K562 (cell line): ENCODE measurements around the gene SCAMP2. TPM values are rescaled to one million over a fixed set of nuclear protein-coding genes. Genes with fewer than 3 reads are reported as not detected.

Experiments used
- CTBP1 ChIP-seq: fragments of 450-650 bp; IDR thresholded peaks from 2 replicates; pipeline ENCODE4 v1.6.1; 2016; ENCODE audit warnings: borderline replicate concordance
- CXXC5 ChIP-seq: fragments of 250-450 bp; sonication (Bioruptor Pico); IDR thresholded peaks from 2 replicates; pipeline ENCODE4 v1.8.0; 2022; ENCODE audit warnings: inconsistent platforms, mild to moderate bottlenecking, moderate library complexity
- EGR1 ChIP-seq: fragments of 450-650 bp; conservative IDR thresholded peaks from 2 replicates; pipeline ENCODE4 v1.6.1; 2017; ENCODE audit warnings: mild to moderate bottlenecking
- FOXK2 ChIP-seq, 2 experiments: fragments of 450-650 bp; IDR thresholded peaks in 1 of 2; conservative IDR thresholded peaks in 1 of 2; 2 replicates each; pipeline ENCODE4 v1.6.1; 2016; ENCODE audit warnings: low read depth in 2 of 2, mild to moderate bottlenecking in 1 of 2
- HDAC6 ChIP-seq: IDR thresholded peaks from 2 replicates; pipeline ENCODE4 v1.6.1; 2012; ENCODE audit warnings: low read depth, mild to moderate bottlenecking, control low read depth, inconsistent platforms, low read length, moderate library complexity
- HNRNPUL1 ChIP-seq: fragments of 200-400 bp; formaldehyde crosslinking; IDR thresholded peaks from 2 replicates; pipeline ENCODE4 v1.6.1; 2017; ENCODE audit warnings: low read length
- JUND ChIP-seq, 2 experiments: IDR thresholded peaks; 2 replicates in 1 of 2; 3 replicates in 1 of 2; pipeline ENCODE4 v1.6.1; 2011; ENCODE audit warnings: borderline replicate concordance in 2 of 2, low read depth in 2 of 2, low read length in 2 of 2, improper control_type of control experiment in 1 of 2, missing biosample characterization in 1 of 2, missing genetic modification characterization in 1 of 2, missing genetic modification reagents in 1 of 2
- KDM1A ChIP-seq, 2 experiments: fragments of 450-650 bp; IDR thresholded peaks; 2 replicates each; pipeline ENCODE4 v1.6.1; 2016; ENCODE audit warnings: mild to moderate bottlenecking in 2 of 2
- LCOR ChIP-seq: sonication (generic); formaldehyde crosslinking; IDR thresholded peaks from 2 replicates; pipeline ENCODE4 v1.8.0; 2022; ENCODE audit warnings: mild to moderate bottlenecking, missing genetic modification reagents
- PHB ChIP-seq: fragments of 250-450 bp; sonication (Bioruptor Pico); IDR thresholded peaks from 2 replicates; pipeline ENCODE4 v1.5.0; 2021
- RBM22 ChIP-seq: fragments of 200-400 bp; formaldehyde crosslinking; IDR thresholded peaks from 2 replicates; pipeline ENCODE4 v1.6.1; 2018; ENCODE audit warnings: low read length, low read depth; ENCODE audit not compliant: poor library complexity, severe bottlenecking
- RERE ChIP-seq: sonication (generic); formaldehyde crosslinking; IDR thresholded peaks from 2 replicates; pipeline ENCODE4 v1.8.0; 2023; ENCODE audit warnings: missing genetic modification reagents, mild to moderate bottlenecking, borderline replicate concordance
- RREB1 ChIP-seq: fragments of 250-450 bp; sonication (Bioruptor Pico); IDR thresholded peaks from 2 replicates; pipeline ENCODE4 v1.4.0; 2020
- SOX6 ChIP-seq: fragments of 450-650 bp; IDR thresholded peaks from 2 replicates; pipeline ENCODE4 v1.6.1; 2014; ENCODE audit warnings: mild to moderate bottlenecking
- XRCC5 ChIP-seq: fragments of 200-400 bp; formaldehyde crosslinking; IDR thresholded peaks from 2 replicates; pipeline ENCODE4 v1.6.1; 2017; ENCODE audit warnings: low read depth, mild to moderate bottlenecking, low read length
- ZBTB17 ChIP-seq: fragments of 450-650 bp; formaldehyde crosslinking; IDR thresholded peaks from 2 replicates; pipeline ENCODE4 v1.4.0; 2020; ENCODE audit warnings: mild to moderate bottlenecking
- ZC3H11A ChIP-seq: IDR thresholded peaks from 2 replicates; pipeline ENCODE4 v1.6.1; 2012; ENCODE audit warnings: low read depth, low read length, improper control_type of control experiment
- ZNF707 ChIP-seq: fragments of 250-450 bp; sonication (Bioruptor Pico); conservative IDR thresholded peaks from 2 replicates; pipeline ENCODE4 v1.8.0; 2022; ENCODE audit warnings: inconsistent platforms, mild to moderate bottlenecking, moderate library complexity
- polyA plus RNA-seq, 8 experiments: library from polyadenylated mRNA; depleted of rRNA in 4 of 8; stranded (reverse) in 5 of 8; unstranded in 3 of 8; fragments of >200 nt; fragmentation: Nextera tagmentation in 2 of 8; fragmentation: Illumina TruSeq in 1 of 8; extraction: Ambion mirVana in 2 of 8; extraction: Trizol in 1 of 8; gene quantifications; 2 replicates each; pipeline versions ENCODE4 v1.2.1 to v1.2.3, GENCODE V29; 2011 to 2014; ENCODE audit warnings: inconsistent platforms in 1 of 8, missing spikeins in 1 of 8
- total RNA-seq, 7 experiments: library from RNA; depleted of rRNA in 6 of 7; stranded (reverse); fragments of >200 nt in 6 of 7; fragmentation: Illumina TruSeq in 2 of 7; extraction: Trizol in 2 of 7; gene quantifications; 2 replicates each; pipeline versions ENCODE4 v1.2.1 to v1.2.3, GENCODE V29; 2011 to 2021; ENCODE audit warnings: low replicate concordance in 1 of 7

SCAMP2 gene
- total and polyA plus RNA-seq, 9 of the 15 experiments (the other 6 are each of a cell fraction or from before 2014, with no cell fraction given), result 5.9 to 61.1 (median 20.1) TPM

GRCh38 chr15:74873756-74874424 is 725 bp upstream of the SCAMP2 start (continued):
- TF ChIP-seq RREB1 (CRISPR knock-in tag), result no peak
- no peak for TF ChIP-seq ZNF707 (CRISPR knock-in tag)
- TF ChIP-seq ZC3H11A, result no peak
- TF ChIP-seq PHB (CRISPR knock-in tag), result no peak
- peak; percentile 41; the same call in 1 of the 2 replicates for TF ChIP-seq CTBP1
- TF ChIP-seq HDAC6, result no peak
- TF ChIP-seq KDM1A (IDR thresholded peaks at IDR 0.05), result peak in 1 of 2 experiments; percentile 35; a peak in 1 of 4 replicates
- TF ChIP-seq RERE (CRISPR knock-in tag), result no peak
- no peak for TF ChIP-seq FOXK2 (conservative IDR thresholded peaks at IDR 0.05 in 1 of 2, IDR thresholded peaks at IDR 0.05 in 1 of 2; ENCODE audit: low read depth in 2 of 2)
- TF ChIP-seq SOX6, result no peak
- TF ChIP-seq LCOR (CRISPR knock-in tag), result no peak
- TF ChIP-seq ZBTB17 (CRISPR knock-in tag), result no peak
- no peak for TF ChIP-seq CXXC5 (CRISPR knock-in tag)
- TF ChIP-seq JUND (IDR thresholded peaks at IDR 0.05; ENCODE audit: borderline replicate concordance, low read depth, low read length), result no peak
- 0 out of 3 replicates have a peak, but pooled peaks have one; percentile 3 for TF ChIP-seq JUND (tag; IDR thresholded peaks at IDR 0.05; ENCODE audit: borderline replicate concordance, low read depth, low read length)
- TF ChIP-seq EGR1, result peak; percentile 73
- no peak for TF ChIP-seq RBM22
- no peak for TF ChIP-seq HNRNPUL1
- TF ChIP-seq XRCC5, result no peak
